GM19240 (cell line): ENCODE measurements around the gene SBF2.
"Not testable (repeated sequence)": the region's sequence is repeated elsewhere in the genome, so short reads cannot be mapped to it uniquely, and the experiment has no call there.

ENCODE experiments used
- DNase-seq: peaks from one replicate; pipeline ENCODE4 v3.0.0; 2011; ENCODE audit warnings: low spot score; ENCODE audit not compliant: insufficient read length

The SBF2 gene

DNA sequence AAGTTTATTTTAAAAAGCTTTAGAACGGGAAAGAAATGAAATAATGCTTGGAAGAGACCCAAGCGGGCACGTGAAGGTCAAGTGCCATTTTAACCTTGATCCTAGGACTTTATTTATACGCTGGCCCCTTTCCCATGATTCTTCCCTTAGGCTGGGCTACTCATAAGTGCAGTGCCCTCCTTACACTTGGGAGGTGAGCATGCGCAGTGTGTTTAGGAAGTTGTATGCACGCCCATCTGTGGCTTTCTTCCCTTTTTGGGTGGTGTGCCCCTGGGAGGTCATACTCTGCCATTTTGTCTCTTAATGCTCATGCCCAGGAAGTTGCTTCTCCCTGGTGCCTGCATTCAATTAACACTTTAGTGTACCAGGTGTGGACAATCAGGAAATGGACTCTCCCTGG, 390.4 kb downstream of the SBF2 start:
- DNase-seq, result no peak

DNA sequence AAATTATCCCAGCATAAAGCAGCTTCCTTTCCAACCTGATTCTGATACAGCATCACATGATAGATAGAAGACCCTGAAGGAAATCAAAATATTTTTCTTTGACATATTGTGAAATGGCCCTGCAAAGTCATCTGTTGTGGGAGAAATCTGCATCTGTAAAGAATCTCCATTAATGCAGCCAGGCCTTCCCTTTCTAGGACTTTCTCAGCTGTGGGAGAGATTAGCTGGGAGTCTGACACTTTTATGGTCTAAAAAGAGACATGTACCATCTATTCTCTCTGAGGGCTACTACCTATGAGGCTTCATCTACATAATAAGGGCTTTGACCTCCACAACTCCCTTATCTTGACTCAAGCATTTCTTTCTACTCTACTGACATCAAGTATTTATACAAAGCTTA, 392.1 kb downstream of the SBF2 start:
- DNase-seq, result no peak

DNA sequence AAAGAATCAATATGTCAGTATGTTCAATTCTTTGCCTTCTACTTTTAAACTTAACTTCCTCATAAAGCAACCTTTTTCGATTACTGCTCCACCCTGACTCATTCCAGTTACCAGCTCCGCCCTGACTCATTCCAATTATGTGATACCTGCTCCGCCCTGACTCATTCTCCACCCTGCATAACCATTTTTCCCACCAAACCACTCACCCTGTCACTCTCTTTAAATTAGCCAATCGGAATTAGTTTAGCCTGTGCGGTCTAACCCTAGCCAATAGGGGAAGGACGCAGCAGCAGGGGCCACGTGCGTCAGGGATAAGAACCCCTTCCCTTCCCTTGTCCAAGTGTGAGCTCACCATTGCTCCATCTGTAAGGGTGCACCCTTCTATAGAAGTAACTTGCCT, 393.8 kb downstream of the SBF2 start:
- DNase-seq, result not testable (repeated sequence)

DNA sequence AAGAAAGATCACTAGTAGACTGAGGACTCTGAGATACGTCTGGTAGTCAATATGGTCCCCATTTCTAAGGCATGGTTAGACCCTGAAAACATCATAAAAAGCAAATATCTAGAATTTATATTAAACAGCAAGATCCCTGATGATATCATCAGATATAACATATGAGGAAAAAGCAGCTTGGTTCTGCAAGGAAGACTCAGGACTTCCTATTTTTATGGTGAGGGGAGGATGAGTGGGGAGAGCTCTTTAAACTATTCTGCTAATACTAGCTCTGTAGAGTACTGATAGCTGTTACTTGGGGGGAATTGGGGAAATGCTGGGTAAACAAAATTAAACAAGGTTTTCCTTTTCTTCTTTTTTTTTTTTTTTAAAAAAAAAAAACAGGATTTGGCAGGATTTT, 394.3 kb downstream of the SBF2 start:
- no peak for DNase-seq

DNA sequence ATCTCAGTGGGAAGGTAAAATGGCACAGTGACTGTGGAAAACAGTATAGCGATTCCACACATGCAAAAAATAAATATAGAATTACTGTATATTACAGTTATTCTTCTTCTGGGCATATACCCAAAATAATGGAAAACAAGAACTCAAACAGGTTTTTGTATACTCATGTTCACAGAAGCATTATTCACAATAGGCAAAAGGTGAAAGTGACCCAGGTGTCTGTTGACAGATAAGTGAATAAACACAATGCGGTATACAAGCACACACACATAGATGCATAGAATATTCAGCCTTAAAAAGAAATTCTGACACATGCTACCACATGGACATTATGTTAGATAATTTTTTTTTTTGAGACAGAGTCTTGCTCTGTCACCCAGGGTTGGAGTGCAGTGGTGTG, 397.1 kb downstream of the SBF2 start:
- no peak for DNase-seq

DNA sequence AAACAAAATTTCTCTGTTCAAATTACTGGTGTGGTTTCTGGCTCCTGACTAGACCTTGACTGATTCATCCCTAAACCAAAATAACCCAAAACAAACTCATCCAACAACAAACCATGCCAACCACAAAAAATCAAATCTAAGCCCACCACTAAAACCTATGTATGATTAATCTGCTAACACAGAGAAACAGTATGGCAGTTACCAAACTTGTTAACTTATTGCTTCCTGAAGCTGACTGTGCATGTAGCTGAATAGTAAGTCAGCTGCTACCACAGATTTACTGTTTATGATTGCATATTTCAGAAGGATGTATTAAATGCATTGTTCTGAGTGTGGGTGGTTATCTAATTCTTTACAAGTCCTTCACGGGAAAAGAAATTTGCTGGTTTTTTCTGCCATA, 399.0 kb downstream of the SBF2 start:
- no peak for DNase-seq

DNA sequence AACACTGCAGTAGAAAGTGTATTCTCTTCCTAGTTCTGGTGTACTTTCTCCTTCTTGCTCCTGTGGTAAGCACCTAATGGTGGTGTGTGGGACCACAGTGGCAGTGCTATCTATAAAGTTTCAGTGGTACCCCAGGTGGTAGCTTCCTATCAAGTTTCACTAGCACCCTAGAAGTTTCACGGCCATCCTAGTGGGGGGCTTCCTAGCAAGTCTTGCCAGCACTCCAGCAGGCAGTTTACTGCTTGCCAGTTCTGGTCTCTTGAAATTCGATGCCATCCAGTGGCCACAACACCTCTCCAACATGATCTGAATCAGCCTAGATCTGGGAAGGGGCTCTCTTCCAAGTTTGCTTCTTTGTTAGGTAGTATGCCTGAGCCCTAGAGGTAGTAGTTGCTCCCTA, 400.5 kb downstream of the SBF2 start:
- no peak for DNase-seq

DNA sequence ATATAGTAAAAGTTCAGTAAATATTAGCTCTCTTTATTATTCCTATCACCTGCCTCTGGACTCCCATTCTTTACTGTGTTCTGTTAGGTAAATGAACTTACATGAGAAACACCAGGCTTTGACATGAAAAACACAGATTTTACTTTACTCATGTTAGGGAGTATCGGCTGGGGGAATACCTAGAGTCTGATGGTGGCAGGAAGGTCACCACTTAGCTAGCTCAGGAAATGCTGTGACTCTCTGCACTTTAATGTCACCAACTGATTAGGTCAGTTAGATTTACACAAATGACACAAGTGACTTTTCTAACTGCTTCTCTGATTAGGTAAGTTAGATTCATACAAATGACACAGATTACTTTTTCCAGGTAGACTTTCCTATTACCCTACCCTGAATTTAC, 405.1 kb downstream of the SBF2 start:
- no peak for DNase-seq

DNA sequence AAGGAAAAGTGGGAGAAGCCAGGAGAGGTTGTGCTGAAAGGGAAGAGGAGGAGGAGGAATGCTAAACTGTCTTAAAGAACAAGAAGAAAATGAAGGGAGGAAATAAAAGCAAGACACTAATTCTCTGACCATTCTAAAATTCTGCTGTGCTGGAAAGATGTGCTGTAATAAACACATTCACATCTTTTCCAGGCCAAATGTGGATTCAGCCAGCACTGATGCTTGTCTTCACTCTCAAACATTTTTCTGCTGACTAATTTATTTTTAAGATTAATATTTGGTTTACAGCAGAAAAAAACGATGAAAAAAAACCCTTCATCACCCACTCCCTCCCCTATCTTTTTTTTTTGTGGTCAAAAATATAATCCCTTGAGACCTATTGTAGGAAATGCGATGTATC, 406.5 kb downstream of the SBF2 start:
- DNase-seq, result no peak

DNA sequence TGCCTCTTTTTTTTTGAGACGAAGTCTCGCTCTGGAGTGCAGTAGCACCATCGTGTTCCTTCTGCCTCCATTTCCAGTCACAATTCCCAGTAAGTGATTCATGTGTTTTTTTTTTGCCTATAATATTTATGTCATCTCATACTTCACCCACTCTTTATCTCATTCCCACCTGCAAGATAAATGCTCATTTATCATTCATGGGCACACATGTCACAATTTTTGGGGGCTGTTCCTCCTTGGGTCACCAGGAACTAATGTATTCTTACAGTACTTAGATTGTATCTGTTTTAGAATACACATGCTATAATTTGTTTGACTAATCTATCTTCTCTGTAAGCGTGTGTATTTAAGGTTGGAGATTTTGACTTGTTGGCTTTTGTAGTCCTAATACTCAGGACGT, 407.4 kb downstream of the SBF2 start:
- no peak for DNase-seq

DNA sequence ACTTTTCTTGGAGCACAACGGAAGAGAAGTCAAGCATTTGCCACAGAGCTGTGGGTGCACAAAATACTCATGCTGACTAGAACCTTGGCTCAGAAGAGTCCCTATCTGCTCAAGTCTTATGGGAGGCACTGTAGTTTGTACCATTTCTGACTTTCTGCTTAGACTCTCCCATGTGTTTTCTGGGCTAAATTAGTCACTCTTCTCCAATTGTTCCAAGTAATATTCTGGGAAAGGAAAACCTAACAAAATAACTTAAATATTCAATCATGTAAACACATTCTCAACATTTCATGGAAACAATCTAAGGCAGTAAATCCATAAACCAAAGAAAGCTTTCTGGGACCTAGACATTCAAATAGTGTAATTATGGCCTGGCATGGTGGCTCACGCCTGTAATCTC, 409.4 kb downstream of the SBF2 start:
- no peak for DNase-seq

DNA sequence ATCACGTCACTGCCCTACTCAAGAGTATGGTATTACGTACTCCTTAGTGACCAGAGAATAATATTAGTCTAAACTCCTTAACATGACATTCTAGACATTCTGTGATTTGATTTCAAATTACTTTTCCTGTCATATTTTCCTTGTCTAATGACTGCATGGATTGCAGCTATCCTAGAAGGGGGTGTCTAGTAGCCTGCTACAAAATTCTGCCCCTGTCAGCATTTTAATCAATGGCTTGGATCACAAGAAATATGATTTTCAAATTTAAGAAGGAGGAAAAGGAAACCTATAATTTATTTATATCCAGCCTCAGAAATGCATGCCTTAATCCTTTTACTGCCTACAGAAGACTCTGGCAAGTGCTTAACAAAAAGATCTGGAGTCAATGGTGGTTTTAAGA, 413.4 kb downstream of the SBF2 start:
- no peak for DNase-seq

DNA sequence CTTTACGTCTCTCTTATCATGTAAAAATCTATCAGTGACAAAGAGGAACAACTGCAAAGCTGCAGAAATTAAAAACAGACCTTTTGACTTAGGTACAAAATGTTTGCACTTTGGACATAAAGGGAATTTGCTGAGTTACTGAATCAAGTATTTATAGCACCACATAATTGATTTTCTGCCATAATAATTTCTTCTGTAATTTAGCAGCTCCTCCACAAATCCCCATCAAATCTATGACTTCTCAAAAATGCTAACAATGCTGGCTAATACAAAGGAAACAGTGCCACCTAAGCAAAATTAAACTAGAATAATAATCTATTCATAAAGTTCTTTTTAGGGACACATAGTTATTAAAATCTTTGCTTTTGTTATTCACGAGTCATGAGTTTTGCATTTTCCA, 415.1 kb downstream of the SBF2 start:
- DNase-seq, result no peak

DNA sequence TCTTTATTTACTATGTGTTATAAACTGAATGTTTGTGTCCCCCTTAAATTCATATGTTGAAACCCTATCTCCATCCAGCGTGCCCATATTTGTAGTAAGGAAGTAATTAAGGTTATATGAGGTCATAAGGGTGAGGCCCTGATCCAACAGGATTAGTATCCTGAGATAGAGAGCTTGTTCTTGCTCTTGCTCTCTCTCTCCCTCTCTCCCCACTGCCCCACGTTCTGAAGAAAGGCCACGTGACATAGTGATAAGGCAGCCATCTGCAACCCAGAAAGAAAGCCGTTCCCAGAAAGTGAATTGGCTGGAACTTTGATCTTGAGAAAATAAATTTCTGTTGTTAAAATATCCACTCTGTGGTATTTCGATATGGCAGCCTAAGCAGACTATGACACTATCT, 417.7 kb downstream of the SBF2 start:
- no peak for DNase-seq

DNA sequence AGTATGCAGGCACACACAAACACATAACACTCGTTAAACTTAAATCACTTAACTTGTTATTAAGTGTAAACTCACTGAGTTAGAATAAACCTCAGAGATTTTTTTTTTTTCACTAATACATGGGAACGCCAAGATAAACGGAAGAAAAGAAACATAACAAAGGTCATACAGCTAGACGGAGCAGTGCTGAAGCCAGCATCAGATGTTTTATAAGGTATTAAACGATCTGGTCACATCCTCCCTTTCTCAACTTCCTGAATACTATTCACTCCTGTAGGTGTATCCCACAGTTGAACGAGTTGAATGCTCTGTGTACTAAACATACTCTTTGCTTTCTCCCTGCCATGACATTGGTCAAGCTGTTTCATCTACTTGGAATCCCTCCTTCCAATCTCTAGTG, 418.2 kb downstream of the SBF2 start:
- no peak for DNase-seq

DNA sequence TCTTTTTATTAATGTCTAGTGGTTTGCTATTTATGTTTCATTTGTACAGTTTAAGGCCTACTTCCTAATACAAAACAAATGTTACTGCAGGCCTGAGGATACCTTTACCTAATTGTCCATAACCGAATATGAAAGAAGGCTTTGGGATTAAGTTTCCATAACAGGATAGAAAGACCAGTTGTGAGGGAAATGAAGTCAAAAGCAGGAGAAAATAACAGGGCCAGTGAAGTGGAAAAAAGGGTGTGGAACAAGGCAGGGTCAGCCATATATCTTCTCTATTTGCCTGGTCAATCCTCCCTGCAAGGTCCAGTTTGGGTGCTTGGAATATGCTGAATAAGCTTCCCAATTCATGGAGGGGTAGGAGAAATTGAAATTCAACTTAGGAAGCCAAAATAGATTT, 418.6 kb downstream of the SBF2 start:
- DNase-seq, result no peak

DNA sequence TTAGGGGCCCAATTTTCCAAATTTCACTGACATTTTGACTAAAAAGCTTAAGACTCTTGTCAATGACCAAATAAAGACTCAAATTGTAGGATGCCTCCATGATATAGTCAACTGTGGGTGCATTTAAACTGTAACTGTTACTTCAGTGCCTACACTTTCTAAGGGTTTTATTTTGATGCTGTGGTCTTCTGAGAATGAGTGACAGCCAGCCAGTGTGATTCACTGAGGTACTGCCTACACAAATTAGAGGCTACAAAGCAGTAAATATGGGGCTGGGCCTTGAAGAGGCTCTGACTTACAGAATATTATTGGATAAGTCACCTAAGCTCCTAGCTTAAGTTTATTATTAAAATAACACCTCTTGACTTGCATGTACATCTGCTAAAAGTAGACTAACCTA, 419.6 kb downstream of the SBF2 start:
- DNase-seq, result no peak

DNA sequence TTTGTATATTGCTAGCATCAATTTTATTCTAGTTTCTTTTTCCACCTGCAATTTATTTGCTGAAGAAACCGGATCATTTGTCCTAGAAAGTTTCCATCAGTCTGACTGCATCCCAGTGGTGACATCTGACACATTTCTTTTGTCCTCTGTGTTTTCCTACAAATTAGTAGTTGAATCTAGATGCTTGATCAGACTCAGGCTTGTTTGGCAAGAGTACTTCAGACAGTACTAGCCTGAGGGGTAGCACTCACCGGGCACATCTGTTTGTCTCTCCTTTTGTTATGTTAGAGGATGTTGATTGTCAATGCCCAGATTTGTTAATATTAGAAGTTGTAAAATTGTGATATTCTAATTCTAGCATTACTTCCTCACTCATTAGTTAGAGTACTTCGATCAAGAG, 425.4 kb downstream of the SBF2 start:
- DNase-seq, result no peak

DNA sequence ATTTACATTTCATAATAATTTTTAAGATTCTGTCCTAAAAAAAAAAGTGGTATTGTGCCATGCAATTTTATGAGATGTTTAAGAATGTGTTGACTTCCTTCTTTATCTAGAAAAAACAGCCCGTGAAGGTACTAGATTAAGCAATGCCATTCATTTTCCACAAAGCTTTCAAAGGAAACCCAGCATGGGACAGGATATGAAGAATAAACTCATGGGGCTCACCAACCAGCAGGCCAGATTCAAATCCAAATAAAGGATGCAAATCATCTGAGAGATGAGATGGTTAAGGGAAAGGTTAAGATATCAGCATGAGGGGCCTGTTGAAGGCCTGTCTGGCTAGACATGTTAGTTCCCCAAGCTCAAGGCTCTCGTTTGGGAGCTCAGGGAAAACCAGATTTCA, 431.0 kb downstream of the SBF2 start:
- no peak for DNase-seq

DNA sequence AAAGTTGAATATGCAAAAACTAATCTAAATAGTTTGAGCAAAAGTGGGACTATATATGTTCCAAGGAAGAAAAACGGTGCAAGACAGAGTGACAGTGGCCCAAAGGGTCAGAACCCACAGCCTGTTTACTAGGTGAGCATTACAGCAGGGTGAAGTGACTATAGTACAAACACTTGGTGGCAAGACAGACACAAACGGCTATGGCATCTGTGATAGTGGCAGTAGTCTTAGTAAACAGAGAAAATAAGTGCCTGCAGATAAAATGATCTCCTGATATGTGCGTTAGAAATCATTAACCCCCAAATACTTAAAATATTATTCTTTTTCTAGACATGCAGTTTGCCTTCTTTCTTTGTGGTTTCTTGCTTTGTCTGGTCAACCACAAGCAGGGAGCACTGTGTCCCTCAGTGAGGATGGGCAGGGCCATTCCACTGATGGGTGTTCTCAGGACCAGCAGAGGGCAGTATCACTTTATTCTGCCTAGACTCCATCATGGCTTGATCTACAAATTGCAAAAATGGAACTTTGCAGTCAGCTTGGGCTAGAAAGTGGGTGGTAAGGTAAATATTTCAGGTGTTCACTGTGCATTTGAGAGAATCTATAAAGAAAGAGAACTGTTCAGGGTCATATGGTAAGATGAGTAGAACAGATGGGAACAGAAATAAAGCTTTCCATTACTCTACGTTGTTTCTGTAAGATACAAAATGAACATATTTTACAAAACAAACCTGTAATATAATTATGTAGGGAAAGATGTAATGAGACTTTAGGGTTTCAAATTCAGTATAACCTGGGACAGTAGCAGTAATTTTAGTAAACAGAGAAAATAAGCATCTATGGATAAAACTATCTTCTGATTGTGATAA, 431.9 kb downstream of the SBF2 start:
- DNase-seq, result peak; percentile 56

DNA sequence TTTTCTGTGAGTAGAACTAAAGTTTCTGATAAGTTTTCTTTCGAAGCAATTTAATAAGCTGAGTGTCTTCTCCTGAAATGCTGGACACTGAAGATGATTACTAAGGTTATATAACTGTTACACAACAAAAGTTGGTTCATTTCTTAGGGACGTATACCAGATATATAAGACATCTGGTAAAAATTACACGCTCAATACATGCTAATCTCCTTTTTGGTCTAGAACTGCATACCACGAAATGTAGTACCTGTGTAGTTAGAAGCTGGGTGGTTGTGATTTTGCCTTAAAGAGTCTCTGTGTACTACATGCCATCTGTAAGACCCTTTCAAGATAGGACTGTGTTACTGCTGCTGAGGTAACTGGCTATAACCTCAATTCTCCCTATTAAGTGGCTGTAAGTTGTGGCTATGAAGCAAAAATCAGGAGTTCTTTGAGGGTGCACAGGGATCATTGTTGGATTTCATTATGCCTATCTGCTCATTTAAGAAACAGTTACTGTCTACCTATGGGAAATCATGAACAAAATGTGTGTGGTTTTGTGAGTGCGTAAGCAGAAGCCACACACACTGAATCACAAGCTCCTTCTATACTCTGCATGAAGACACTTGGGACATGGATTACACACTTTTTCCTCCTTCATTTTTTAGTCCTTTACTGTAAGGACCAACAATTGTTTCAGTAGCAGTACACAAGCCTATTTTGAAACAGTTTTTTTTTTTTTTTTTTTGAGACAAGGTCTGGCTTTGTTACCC, 434.3 kb downstream of the SBF2 start:
- DNase-seq, result no peak

DNA sequence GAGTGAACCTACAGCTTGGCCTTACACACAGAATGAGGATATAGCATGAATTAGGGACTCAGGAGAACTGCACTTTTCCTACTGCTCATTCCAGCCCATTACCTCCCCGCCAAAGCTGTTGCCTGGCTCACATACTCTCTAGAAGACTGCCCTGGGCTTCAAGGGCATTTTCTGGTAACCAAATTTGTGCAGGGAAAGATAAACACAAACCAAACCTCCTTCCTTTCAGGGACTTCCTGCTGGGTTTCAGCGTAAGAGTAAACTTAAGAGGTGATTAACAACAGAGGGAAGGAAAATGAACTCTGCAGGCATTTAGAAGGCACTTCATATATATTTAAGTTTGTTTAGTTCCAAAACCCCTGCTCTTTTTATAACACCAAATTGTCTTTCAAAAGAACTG, 435.2 kb downstream of the SBF2 start:
- no peak for DNase-seq

DNA sequence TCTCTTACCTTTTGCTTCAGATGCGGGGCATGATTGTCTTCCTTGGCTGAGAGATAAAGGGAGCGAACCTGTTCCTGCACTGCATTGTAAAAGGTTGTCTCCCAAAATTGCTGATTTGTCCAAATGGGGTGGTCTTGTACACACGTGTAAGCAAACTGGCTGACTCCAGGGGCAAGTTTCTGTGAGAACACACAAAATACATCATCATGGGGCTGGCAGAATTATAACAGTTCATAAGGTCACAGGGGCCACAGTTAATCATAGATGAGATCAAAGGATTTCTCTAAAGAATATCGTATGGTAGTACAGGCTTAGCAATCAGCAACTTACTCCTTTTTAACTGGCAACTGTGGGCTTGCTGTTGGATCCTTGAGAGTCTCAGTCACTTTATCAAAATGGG, 435.8 kb downstream of the SBF2 start:
- DNase-seq, result no peak
